Stimulated activated effector memory CD8-positive, alpha-beta T cell treated with anti-CD3 and anti-CD28 coated beads, Interleukin-12 subunit alpha, Interleukin-12 subunit beta, amount 100 ng/mL, for 72 hours (primary cell): ENCODE measurements around the gene ALDH3A1.
A peak's percentile ranks its signal among the peaks of the same experiment; 100 is the strongest.
"Not testable (repeated sequence)": the region's sequence is repeated elsewhere in the genome, so short reads cannot be mapped to it uniquely, and the experiment has no call there.

Experiments used
- ATAC-seq: fragments of 150-1000 bp; cut with Tn5 transposase; 2 replicates; pipeline ENCODE4 v1.10.0; 2021
- DNase-seq, 2 donors: peaks; one replicate each; pipeline ENCODE4 v3.0.0; 2021 to 2022; ENCODE audit warnings: low spot score in 2 of 2
- H3K27ac Mint-ChIP-seq: one replicate; pipeline ENCODE4 v1.8.0; 2022; ENCODE audit warnings: mild to moderate bottlenecking, mixed read lengths
- H3K36me3 Mint-ChIP-seq: one replicate; pipeline ENCODE4 v1.8.0; 2022; ENCODE audit warnings: mild to moderate bottlenecking, mixed read lengths
- H3K4me1 Mint-ChIP-seq: one replicate; pipeline ENCODE4 v1.8.0; 2022; ENCODE audit warnings: mixed read lengths
- H3K4me3 Mint-ChIP-seq: one replicate; pipeline ENCODE4 v1.8.0; 2022; ENCODE audit warnings: mild to moderate bottlenecking, mixed read lengths
- H3K9me3 Mint-ChIP-seq: one replicate; pipeline ENCODE4 v1.8.0; 2022; ENCODE audit warnings: mixed read lengths

Gene ALDH3A1

GRCh38 chr17:19766421-19767270, 18.5 kb upstream of the ALDH3A1 start:
- peaks cover 30% of the 10 kb centered on the region for H3K4me1 Mint-ChIP-seq
- H3K27ac Mint-ChIP-seq = no peak overlapping the region
- H3K9me3 Mint-ChIP-seq = no peaks in the 10 kb centered on the region
- no peak overlapping the region for H3K4me3 Mint-ChIP-seq
- DNase-seq (peak; percentile 82 to 87), ATAC-seq (peak; percentile 86)
- no peaks in the 10 kb centered on the region for H3K36me3 Mint-ChIP-seq

GRCh38 chr17:19766016-19766415, 17.9 kb upstream of the ALDH3A1 start:
- H3K36me3 Mint-ChIP-seq = no peaks in the 10 kb centered on the region
- DNase-seq = no peak
- H3K27ac Mint-ChIP-seq = no peak overlapping the region
- H3K9me3 Mint-ChIP-seq = no peaks in the 10 kb centered on the region
- H3K4me1 Mint-ChIP-seq = peaks cover 24% of the 10 kb centered on the region
- no peak overlapping the region for H3K4me3 Mint-ChIP-seq
- ATAC-seq = no peak

GRCh38 chr17:19763991-19764390, 15.9 kb upstream of the ALDH3A1 start:
- not testable (repeated sequence) for H3K4me3 Mint-ChIP-seq, H3K27ac Mint-ChIP-seq, ATAC-seq, DNase-seq, H3K36me3 Mint-ChIP-seq, H3K9me3 Mint-ChIP-seq
- H3K4me1 Mint-ChIP-seq = peaks cover 16% of the 10 kb centered on the region

GRCh38 chr17:19763416-19763815, 15.3 kb upstream of the ALDH3A1 start:
- DNase-seq = no peak
- no peaks in the 10 kb centered on the region for H3K9me3 Mint-ChIP-seq
- H3K36me3 Mint-ChIP-seq = no peaks in the 10 kb centered on the region
- no peak overlapping the region for H3K27ac Mint-ChIP-seq
- H3K4me1 Mint-ChIP-seq = peaks cover 13% of the 10 kb centered on the region
- ATAC-seq = no peak
- no peak overlapping the region for H3K4me3 Mint-ChIP-seq

GRCh38 chr17:19762515-19762961, 14.4 kb upstream of the ALDH3A1 start:
- H3K4me1 Mint-ChIP-seq = peaks cover 9% of the 10 kb centered on the region
- H3K4me3 Mint-ChIP-seq = no peak overlapping the region
- ATAC-seq (peak; percentile 69), DNase-seq (peak; percentile 60 to 77)
- no peaks in the 10 kb centered on the region for H3K9me3 Mint-ChIP-seq
- no peak overlapping the region for H3K27ac Mint-ChIP-seq
- no peaks in the 10 kb centered on the region for H3K36me3 Mint-ChIP-seq

GRCh38 chr17:19760746-19761145, 12.6 kb upstream of the ALDH3A1 start:
- no peak overlapping the region for H3K4me3 Mint-ChIP-seq
- peaks cover 2% of the 10 kb centered on the region for H3K4me1 Mint-ChIP-seq
- DNase-seq (no peak), ATAC-seq (no peak)
- H3K27ac Mint-ChIP-seq = no peak overlapping the region
- no peaks in the 10 kb centered on the region for H3K9me3 Mint-ChIP-seq
- H3K36me3 Mint-ChIP-seq = no peaks in the 10 kb centered on the region

- Mint-ChIP-seq H3K4me3 (no peak overlapping the region), H3K27ac (no peak overlapping the region), H3K36me3 (no peaks in the 10 kb centered on the region), H3K9me3 (no peaks in the 10 kb centered on the region), H3K4me1 (peaks cover 6% of the 10 kb centered on the region)
- no peak for ATAC-seq
- no peak for DNase-seq
Measured at GRCh38 chr17:19759568-19760549, 11.8 kb upstream of the ALDH3A1 start.

GRCh38 chr17:19757536-19758180, 9.6 kb upstream of the ALDH3A1 start:
- Mint-ChIP-seq H3K4me3 (no peak overlapping the region), H3K36me3 (no peaks in the 10 kb centered on the region), H3K4me1 (peaks cover 6% of the 10 kb centered on the region), H3K27ac (no peak overlapping the region), H3K9me3 (no peaks in the 10 kb centered on the region)
- DNase-seq = no peak
- no peak for ATAC-seq

- DNase-seq (no peak), ATAC-seq (no peak)
- Mint-ChIP-seq H3K36me3 (no peaks in the 10 kb centered on the region), H3K4me3 (no peak overlapping the region), H3K4me1 (peaks cover 6% of the 10 kb centered on the region), H3K9me3 (no peaks in the 10 kb centered on the region), H3K27ac (no peak overlapping the region)
Measured at GRCh38 chr17:19756546-19756945, 8.4 kb upstream of the ALDH3A1 start.

GRCh38 chr17:19755821-19756510, 7.9 kb upstream of the ALDH3A1 start:
- no peak overlapping the region for H3K27ac Mint-ChIP-seq
- no peaks in the 10 kb centered on the region for H3K36me3 Mint-ChIP-seq
- H3K4me3 Mint-ChIP-seq = no peak overlapping the region
- H3K4me1 Mint-ChIP-seq = peaks cover 6% of the 10 kb centered on the region
- H3K9me3 Mint-ChIP-seq = no peaks in the 10 kb centered on the region
- no peak for DNase-seq
- ATAC-seq = no peak

- ATAC-seq (no peak), DNase-seq (no peak)
- H3K27ac Mint-ChIP-seq = no peak overlapping the region
- no peaks in the 10 kb centered on the region for H3K9me3 Mint-ChIP-seq
- no peaks in the 10 kb centered on the region for H3K36me3 Mint-ChIP-seq
- H3K4me1 Mint-ChIP-seq = peaks cover 6% of the 10 kb centered on the region
- no peak overlapping the region for H3K4me3 Mint-ChIP-seq
Measured at GRCh38 chr17:19755392-19755791, 7.3 kb upstream of the ALDH3A1 start.

- H3K36me3 Mint-ChIP-seq = no peaks in the 10 kb centered on the region
- peaks cover 16% of the 10 kb centered on the region for H3K4me1 Mint-ChIP-seq
Measured at GRCh38 chr17:19753661-19754463, 5.8 kb upstream of the ALDH3A1 start.

GRCh38 chr17:19753051-19753509, 5.0 kb upstream of the ALDH3A1 start:
- Mint-ChIP-seq H3K4me3 (no peak overlapping the region), H3K36me3 (no peaks in the 10 kb centered on the region), H3K9me3 (no peaks in the 10 kb centered on the region), H3K27ac (no peak overlapping the region), H3K4me1 (peaks cover 16% of the 10 kb centered on the region)
- ATAC-seq (no peak), DNase-seq (no peak)

More at GRCh38 chr17:19753661-19754463, 5.8 kb upstream of the ALDH3A1 start:
- Mint-ChIP-seq H3K9me3 (no peaks in the 10 kb centered on the region), H3K27ac (no peak overlapping the region), H3K4me3 (no peak overlapping the region)
- ATAC-seq (no peak), DNase-seq (no peak)
